Dendritic cell treated with granulocyte-macrophage colony-stimulating factor and Interleukin-4, amounts not matched to agents 40 ng/mL and 50 ng/mL, for 4 days (primary cell): ENCODE data around the gene EPB41.
"Not testable (repeated sequence)": the region's sequence is repeated elsewhere in the genome, so short reads cannot be mapped to it uniquely, and the experiment has no call there.

Experiments
- H3K27ac Mint-ChIP-seq: one replicate; pipeline ENCODE4 v1.8.0; 2022; ENCODE audit warnings: mild to moderate bottlenecking, mixed read lengths
- H3K27me3 Mint-ChIP-seq: one replicate; pipeline ENCODE4 v1.8.0; 2022; ENCODE audit warnings: mild to moderate bottlenecking, mixed read lengths
- H3K36me3 Mint-ChIP-seq: one replicate; pipeline ENCODE4 v1.8.0; 2022; ENCODE audit warnings: low read depth, mixed read lengths
- H3K4me1 Mint-ChIP-seq: one replicate; pipeline ENCODE4 v1.8.0; 2022; ENCODE audit warnings: low read depth, mixed read lengths
- H3K4me3 Mint-ChIP-seq: one replicate; pipeline ENCODE4 v1.8.0; 2022; ENCODE audit warnings: mild to moderate bottlenecking, moderate library complexity, mixed read lengths
- H3K9me3 Mint-ChIP-seq: one replicate; pipeline ENCODE4 v1.8.0; 2022; ENCODE audit warnings: mixed read lengths
- intact Hi-C: fragments of 100-400 bp; cut with micrococcal nuclease; formaldehyde crosslinking; loops from one replicate; pipeline ENCODE4 v1.15.0; 2022

EPB41 gene

DNA sequence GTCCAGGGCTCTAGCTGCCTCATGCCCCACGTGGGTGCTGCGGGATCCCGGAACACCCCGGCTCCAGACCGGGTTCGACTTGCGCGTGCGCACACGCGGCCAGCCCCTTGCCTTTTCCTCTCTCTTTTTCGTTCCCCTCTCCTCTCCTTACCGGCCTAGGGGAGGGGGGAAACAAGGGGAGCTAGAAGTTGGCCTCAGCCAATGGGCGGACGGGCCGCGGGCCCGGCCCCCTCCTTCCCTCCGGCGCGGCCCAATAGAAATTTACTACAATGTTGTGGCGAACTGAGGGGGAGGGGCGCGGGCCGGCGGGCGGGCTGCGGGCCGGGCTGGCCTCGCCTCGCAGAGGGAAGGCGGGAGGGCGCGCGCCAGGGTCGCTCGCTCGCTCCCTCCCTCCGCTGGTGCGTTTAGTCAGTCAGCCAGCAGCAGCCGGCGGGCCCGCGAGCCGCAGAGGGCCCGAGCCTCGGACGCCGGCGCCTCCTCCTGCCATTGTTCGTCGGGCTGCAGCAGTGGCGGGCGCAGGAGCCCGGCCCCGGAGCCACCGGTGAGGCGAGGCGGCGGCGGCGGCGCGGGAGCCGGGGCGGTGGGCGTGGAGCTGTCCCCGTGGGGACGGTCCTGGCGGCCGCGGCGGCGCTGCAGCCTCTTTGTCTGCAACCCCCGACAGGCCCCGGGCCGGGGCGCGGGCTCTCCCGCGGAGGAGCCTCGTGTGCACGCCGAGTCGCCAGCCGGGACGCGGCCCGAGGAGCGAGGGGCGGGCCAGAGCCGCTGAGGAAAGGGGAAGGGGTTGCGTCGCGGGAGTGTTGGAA lies at the start of gene EPB41:
Gene EPB41, plus strand, starts transcription at position 342 of the 803 bp plus-strand sequence. CDS start 72,869 bp downstream, outside the sequence.
- Mint-ChIP-seq H3K36me3 (peaks cover 5% of the 10 kb centered on the region), H3K4me1 (peaks cover 22% of the 10 kb centered on the region), H3K4me3 (peak within 1 kb of the TSS; percentile 85), H3K27me3 (peaks cover 2% of the 10 kb centered on the region), H3K9me3 (no peaks in the 10 kb centered on the region), H3K27ac (peak within 1 kb of the TSS; percentile 61)
- intact Hi-C loops = loop anchor here (1.0 kb wide), 1 partner anchor 28 kb away; no protein-coding TSS in a partner anchor

DNA sequence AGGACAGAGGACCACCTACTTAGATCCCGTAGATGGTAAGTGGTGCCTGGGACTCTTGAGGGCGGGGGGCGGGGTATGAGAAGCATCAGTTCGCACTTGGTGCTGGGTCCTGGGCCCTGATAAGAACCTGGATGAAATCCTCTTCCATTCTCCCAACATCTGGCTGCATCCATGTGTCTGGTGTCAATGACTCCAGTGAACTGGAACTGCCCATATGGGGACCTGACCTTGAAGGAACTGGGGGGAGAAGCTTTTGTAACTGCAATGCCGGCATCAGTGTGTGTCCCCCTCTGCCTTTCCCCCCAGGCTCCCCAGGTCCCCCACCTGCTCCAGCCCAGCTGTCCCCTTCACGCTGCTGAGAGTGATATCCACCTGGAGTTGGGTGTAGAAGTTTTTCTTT lies 49.7 kb upstream of the EPB41 start:
- no peaks in the 10 kb centered on the region for H3K4me1 Mint-ChIP-seq
- intact Hi-C loops = no loop called here
- H3K27ac Mint-ChIP-seq = no peak overlapping the region
- no peaks in the 10 kb centered on the region for H3K36me3 Mint-ChIP-seq
- no peaks in the 10 kb centered on the region for H3K9me3 Mint-ChIP-seq
- H3K27me3 Mint-ChIP-seq = peaks cover 16% of the 10 kb centered on the region
- H3K4me3 Mint-ChIP-seq = no peak overlapping the region

DNA sequence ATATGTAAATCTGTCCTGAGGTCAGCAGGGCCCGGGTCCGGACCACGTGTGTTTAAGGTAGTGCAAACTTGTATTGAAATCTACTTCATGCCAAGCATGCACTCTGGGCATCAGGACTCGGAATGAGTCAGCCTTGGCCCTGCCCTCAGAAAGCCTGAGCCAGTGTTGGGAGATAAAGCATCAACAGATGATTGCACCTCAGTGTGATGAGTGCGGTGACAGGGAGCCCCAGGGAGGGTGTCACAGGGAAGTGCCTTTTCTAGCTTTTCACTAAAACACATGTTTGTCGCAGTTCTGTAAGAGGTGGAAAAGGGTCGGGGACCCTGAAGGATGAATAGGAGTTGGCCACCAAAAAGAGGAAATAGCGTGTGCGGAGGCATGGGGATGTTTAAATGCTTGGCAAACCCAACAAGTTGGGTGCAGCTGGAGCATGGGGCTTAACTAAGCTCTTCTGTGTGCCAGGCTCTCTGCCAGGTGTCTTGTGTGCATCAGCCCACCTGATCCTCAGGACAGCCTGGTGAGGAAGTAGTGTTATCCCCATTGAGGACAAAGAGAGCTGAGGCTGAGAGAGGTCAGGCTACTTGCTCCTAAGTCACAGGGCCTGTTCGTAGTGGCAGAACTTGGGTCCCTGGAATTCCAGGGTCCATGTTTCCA lies 48.2 kb upstream of the EPB41 start:
- Mint-ChIP-seq H3K36me3 (no peaks in the 10 kb centered on the region), H3K9me3 (no peaks in the 10 kb centered on the region), H3K27ac (no peak overlapping the region), H3K4me3 (no peak overlapping the region), H3K4me1 (no peaks in the 10 kb centered on the region), H3K27me3 (peaks cover 16% of the 10 kb centered on the region)
- intact Hi-C loops = no loop called here

DNA sequence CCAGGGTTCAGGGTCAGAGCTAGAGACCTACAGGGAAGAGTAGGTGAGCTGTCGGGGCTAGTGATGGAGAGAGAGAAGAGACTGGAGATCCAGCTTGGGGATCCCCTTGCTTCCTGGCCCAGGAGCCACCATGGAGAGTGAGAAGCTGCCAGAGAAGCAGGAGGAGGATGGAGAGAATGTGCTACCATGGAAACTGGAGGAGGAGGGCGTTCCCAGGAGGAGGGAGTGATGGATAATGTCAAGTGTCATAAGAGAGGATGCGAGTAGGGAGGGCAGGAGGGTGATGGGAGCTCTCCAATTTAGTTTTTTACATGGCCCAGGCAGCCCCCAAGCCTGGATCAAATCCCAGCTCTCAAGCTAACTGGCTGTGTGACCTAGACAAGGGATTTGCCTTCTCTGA lies 46.5 kb upstream of the EPB41 start:
- Mint-ChIP-seq H3K27me3 (peaks cover 16% of the 10 kb centered on the region), H3K36me3 (no peaks in the 10 kb centered on the region), H3K9me3 (no peaks in the 10 kb centered on the region), H3K4me1 (no peaks in the 10 kb centered on the region), H3K4me3 (no peak overlapping the region), H3K27ac (no peak overlapping the region)
- intact Hi-C loops = no loop called here

DNA sequence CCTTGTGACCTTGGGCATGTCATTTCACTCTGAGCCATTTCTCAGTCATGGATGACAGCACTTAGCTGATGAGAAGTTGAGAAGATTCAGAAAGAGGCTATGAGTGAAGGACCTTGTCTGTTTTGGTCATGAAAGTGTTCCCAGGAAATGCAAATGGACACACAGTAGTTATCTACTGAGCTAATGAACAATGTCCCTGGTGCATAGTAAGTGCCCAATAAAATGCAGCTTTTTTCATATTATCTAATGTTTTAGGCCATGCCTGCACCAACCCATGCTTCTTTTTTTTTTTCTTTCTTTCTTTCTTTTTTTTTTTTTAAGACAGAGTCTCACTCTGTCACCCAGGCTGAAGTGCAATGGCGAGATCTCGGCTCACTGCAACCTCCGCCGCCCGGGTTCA lies 44.4 kb upstream of the EPB41 start:
- H3K4me1 Mint-ChIP-seq = no peaks in the 10 kb centered on the region
- H3K4me3 Mint-ChIP-seq = no peak overlapping the region
- no peak overlapping the region for H3K27ac Mint-ChIP-seq
- H3K36me3 Mint-ChIP-seq = no peaks in the 10 kb centered on the region
- intact Hi-C loops = no loop called here
- peaks cover 10% of the 10 kb centered on the region for H3K27me3 Mint-ChIP-seq
- H3K9me3 Mint-ChIP-seq = no peaks in the 10 kb centered on the region

DNA sequence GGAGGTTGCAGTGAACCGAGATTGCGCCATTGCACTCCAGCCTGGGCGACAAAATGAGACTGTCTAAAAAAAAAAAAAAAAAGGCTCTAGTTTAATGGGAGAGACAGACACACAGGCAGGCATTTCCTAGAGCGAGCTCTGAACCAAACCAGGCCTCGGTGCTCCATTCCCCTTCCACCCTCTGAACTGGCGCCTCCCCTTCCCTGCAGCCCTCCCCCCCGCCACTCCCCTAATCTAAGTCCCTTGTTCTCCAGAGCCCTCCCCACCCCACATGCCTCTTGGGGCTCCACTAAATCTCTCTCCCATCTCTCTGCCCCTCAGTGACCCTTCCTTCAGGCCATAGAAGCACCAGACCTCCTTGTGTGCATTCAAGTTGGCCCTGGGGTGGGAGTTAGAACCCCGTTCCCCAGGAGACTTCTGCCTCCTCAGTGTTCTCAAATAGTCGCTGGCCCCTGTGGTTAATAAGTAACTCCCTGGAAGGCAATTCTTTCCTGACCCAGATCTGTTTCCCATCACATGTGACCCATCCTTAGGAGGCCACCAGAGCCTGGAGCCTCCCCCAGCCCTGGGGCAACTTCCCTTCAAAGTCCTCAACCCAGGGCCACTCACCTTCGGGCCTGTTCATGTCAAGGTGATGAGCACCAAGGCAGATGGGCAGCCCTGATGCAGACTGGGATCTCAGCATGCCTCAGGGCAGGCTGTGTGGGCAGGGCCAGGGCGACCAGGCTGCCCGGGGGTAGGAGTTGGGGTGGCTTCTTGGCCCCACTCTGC lies 42.6 kb upstream of the EPB41 start:
- no peaks in the 10 kb centered on the region for H3K4me1 Mint-ChIP-seq
- H3K27ac Mint-ChIP-seq = peak overlapping the region; percentile 12
- peaks cover 1% of the 10 kb centered on the region for H3K27me3 Mint-ChIP-seq
- no peaks in the 10 kb centered on the region for H3K9me3 Mint-ChIP-seq
- no peak overlapping the region for H3K4me3 Mint-ChIP-seq
- H3K36me3 Mint-ChIP-seq = no peaks in the 10 kb centered on the region
- intact Hi-C loops = no loop called here

DNA sequence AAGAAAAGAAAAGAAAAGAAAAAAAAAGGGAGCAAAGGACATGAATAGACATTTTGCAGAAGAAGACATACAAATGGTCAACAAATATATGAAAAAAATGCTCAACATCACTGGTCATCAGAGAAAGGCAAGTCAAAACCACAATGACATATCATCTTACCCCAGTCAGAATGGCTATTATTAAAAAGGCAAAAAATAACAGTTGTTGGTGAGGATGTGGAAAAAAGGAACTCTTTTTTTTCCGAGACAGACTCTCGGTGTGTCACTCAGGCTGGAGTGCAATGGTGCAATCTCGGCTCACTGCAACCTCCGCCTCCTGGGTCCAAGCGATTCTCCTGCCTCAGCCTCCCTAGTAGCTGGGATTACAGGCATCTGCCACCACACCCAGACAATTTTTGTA lies 39.2 kb upstream of the EPB41 start:
- not testable (repeated sequence) for H3K4me3 Mint-ChIP-seq, H3K36me3 Mint-ChIP-seq, H3K9me3 Mint-ChIP-seq, H3K27me3 Mint-ChIP-seq, H3K27ac Mint-ChIP-seq, H3K4me1 Mint-ChIP-seq
- intact Hi-C loops = loop anchor here (5.0 kb wide), 1 partner anchor 358 kb away; no protein-coding TSS in a partner anchor

DNA sequence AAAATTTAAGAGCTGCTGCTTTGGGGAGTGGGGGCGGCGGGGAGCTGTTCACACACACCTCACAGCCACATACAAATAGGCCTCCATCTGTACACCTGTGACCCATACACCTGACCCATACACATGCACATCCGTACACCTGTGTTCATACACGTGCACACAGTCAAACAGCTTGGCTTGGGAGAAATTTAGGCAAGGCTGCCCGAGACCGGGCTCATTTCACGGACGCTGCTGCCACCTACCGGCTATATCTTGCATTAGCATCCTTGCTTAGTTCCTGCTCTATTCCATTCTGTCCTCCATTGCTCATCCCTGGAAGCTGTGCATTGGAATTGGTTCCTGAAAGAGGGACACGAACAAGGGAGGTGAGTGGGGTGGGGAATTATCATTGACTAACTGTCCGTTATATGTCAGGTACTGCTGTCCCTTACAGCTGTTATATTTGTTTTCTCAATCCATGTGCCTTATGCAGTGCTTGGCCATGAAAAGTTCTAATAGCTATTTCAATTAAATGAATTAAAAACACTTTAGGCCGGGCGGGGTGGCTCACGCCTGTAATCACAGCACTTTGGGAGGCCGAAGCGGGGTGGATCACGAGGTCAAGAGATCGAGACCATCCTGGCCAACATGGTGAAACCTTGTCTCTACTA lies 37.1 kb upstream of the EPB41 start:
- Mint-ChIP-seq H3K36me3 (no peaks in the 10 kb centered on the region), H3K4me3 (no peak overlapping the region), H3K9me3 (no peaks in the 10 kb centered on the region), H3K27ac (no peak overlapping the region), H3K27me3 (no peaks in the 10 kb centered on the region), H3K4me1 (peaks cover 6% of the 10 kb centered on the region)
- intact Hi-C loops = loop anchor here (1.0 to 5.0 kb wide), 3 partner anchors 92 to 360 kb away; partner anchors contain the start of gene RNU11

DNA sequence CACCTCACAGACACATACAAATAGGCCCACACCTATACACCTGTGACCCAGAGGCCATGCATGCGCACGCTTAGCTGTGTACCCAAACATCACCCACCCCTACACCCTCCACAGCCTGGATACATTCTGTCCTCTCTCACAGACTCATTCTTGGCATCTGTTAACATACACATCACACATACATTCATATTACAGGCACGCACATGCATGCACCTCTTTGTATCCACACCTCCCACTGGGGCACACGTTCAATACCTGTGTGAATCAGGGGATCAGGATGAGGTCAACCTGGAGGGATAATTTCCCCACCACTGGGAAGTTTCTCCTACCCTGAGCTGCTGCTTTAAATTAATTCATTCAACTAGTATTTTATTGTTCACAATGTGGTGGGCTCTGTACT lies 35.6 kb upstream of the EPB41 start:
- Mint-ChIP-seq H3K4me1 (peaks cover 19% of the 10 kb centered on the region), H3K4me3 (no peak overlapping the region), H3K9me3 (no peaks in the 10 kb centered on the region), H3K27me3 (peaks cover 4% of the 10 kb centered on the region), H3K36me3 (no peaks in the 10 kb centered on the region), H3K27ac (no peak overlapping the region)
- intact Hi-C loops = loop anchor here (5.0 kb wide), 1 partner anchor 361 kb away; no protein-coding TSS in a partner anchor

DNA sequence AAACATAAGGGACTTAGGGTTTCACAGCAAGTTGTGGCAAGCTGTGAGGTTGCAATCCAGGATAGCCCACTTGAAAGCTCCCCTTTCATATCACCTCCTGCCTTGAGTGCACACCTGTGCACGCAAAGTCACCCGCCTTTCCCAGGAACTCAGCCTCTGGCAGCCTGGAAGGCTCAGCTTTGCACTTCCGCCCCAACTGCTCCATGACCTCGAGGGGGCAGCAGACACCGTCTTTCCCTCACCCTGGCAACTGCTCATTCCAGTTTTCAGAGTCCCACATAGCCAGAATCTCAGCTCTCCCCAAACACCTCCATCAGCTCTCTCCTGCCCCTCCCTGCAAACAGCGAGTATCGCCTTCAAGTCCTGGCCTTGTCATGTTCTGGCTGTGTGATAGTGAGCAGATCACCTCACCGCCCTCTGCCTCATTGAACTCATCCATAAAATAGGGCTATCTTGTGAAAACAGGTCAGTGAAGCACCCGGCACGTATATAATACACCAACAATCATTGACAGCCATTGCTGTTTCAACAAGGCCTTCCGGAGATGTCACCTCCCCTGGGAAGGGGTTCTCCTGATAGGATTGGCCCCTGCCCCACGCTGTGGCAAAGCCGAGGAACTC lies 32.2 kb upstream of the EPB41 start:
- Mint-ChIP-seq H3K9me3 (no peaks in the 10 kb centered on the region), H3K27me3 (peaks cover 4% of the 10 kb centered on the region), H3K27ac (no peak overlapping the region), H3K4me3 (no peak overlapping the region), H3K36me3 (peaks cover 5% of the 10 kb centered on the region), H3K4me1 (peaks cover 48% of the 10 kb centered on the region)
- intact Hi-C loops = loop anchor here (1.0 kb wide), 2 partner anchors 151 to 320 kb away; no protein-coding TSS in a partner anchor

DNA sequence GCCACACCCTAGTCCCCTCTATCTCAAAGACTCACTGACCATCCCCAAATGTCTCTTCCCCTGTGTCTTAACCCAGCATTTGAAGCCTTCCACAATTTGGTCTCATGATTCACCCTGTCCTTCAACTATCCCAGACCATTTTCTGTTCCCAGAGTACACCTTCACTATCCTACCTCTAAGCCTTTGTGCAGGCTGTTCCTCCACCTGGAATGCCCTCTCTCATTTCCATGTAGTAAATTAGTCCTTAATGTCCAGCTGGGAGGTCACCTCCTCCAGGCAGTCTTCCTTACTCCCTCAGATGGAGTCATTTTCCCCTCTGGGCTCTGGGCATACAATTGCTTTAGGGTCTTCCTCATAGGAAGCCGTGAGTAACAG lies 31.1 kb upstream of the EPB41 start:
- intact Hi-C loops = no loop called here
- no peak overlapping the region for H3K4me3 Mint-ChIP-seq
- H3K4me1 Mint-ChIP-seq = peaks cover 55% of the 10 kb centered on the region
- H3K27me3 Mint-ChIP-seq = peaks cover 4% of the 10 kb centered on the region
- no peaks in the 10 kb centered on the region for H3K9me3 Mint-ChIP-seq
- H3K36me3 Mint-ChIP-seq = peaks cover 6% of the 10 kb centered on the region
- H3K27ac Mint-ChIP-seq = no peak overlapping the region

DNA sequence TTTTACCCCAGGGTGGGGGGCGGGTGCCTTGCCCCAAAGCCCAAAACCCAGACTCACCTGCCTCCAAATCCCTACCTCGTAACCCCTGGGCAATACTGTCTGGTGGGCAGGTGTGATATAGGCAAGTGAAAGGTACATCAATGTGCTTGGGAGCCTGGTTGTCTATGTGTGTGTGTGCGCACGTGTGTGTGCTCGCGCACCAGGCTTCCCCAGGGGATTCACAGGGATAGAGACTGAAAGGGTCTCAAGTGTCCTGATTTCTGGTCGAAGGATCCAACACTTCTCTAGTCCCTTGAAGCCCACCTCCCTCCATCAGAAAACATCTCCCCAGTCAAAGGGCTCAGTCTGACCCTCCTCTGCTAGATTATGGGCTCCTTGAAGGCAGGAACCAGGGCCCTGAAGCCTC lies 28.9 kb upstream of the EPB41 start:
- peak overlapping the region; percentile 87 for H3K27ac Mint-ChIP-seq
- H3K4me1 Mint-ChIP-seq = peaks cover 71% of the 10 kb centered on the region
- intact Hi-C loops = no loop called here
- no peak overlapping the region for H3K4me3 Mint-ChIP-seq
- H3K36me3 Mint-ChIP-seq = peaks cover 6% of the 10 kb centered on the region
- no peaks in the 10 kb centered on the region for H3K9me3 Mint-ChIP-seq
- peaks cover 4% of the 10 kb centered on the region for H3K27me3 Mint-ChIP-seq
